ENCODE measurements around the gene TSC22D1. TPM values are rescaled to one million over a fixed set of nuclear protein-coding genes. Genes with fewer than 3 reads are reported as not detected.

TSC22D1 gene
- total RNA-seq, 1 experiment from 2014 or later = 72.5 TPM

DNA sequence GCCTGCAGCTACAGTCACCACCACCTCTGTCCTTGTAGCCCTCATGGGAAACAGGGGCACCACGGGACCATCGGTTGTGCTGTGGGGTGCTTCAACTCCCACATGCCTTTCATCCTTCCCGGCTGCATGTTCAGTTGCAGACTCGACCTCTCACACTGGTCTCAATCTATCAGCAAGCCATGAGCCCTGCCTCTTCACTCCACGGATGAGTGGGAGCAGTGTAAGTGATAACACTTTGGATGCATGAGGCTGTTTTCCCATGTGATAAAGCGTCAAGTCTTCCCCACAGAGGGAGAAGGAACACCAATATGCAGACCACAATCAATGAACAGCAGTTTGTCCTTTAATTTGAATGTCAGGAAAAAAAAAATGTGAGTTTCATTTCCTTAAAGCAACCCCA, 190.3 kb downstream of the TSC22D1 start:
- no peaks in the 10 kb centered on the region for H3K36me3 Mint-ChIP-seq
- no peak for TF ChIP-seq ZNF121 (CRISPR knock-in tag; IDR thresholded peaks at IDR 0.05)
- TF ChIP-seq, protein P1, sequence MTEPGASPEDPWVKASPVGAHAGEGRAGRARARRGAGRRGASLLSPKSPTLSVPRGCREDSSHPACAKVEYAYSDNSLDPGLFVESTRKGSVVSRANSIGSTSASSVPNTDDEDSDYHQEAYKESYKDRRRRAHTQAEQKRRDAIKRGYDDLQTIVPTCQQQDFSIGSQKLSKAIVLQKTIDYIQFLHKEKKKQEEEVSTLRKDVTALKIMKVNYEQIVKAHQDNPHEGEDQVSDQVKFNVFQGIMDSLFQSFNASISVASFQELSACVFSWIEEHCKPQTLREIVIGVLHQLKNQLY (CRISPR knock-in tag; IDR thresholded peaks at IDR 0.05) = no peak
- no peak for TF ChIP-seq JUN (CRISPR knock-in tag; IDR thresholded peaks at IDR 0.05)
- no peak for ATAC-seq
- no peak overlapping the region for H3K27ac Mint-ChIP-seq
- H3K4me3 Mint-ChIP-seq = no peak overlapping the region
- no peaks in the 10 kb centered on the region for H3K27me3 Mint-ChIP-seq (ENCODE audit: low read depth)
- H3K4me1 Mint-ChIP-seq = peaks cover 24% of the 10 kb centered on the region
- ChIA-PET CTCF (no interaction called here), POLR2A (no interaction called here)
- DNase-seq (ENCODE audit: low spot score) = no peak
- H3K9me3 Mint-ChIP-seq = no peaks in the 10 kb centered on the region

- Mint-ChIP-seq H3K27ac (no peak overlapping the region), H3K27me3 (ENCODE audit: low read depth) (no peaks in the 10 kb centered on the region), H3K4me1 (peaks cover 19% of the 10 kb centered on the region), H3K36me3 (no peaks in the 10 kb centered on the region), H3K9me3 (no peaks in the 10 kb centered on the region), H3K4me3 (no peak overlapping the region)
- DNase-seq (ENCODE audit: low spot score) (no peak), ATAC-seq (no peak)
- TF ChIP-seq ZNF138 (CRISPR knock-in tag; conservative IDR thresholded peaks at IDR 0.05) (no peak), PREB (CRISPR knock-in tag; IDR thresholded peaks at IDR 0.05; ENCODE audit: borderline replicate concordance) (no peak), JUN (CRISPR knock-in tag; IDR thresholded peaks at IDR 0.05) (no peak), ELF4 (CRISPR knock-in tag; IDR thresholded peaks at IDR 0.05; ENCODE audit: low read depth) (no peak), E2F4 (CRISPR knock-in tag; IDR thresholded peaks at IDR 0.05; ENCODE audit: borderline replicate concordance, low read depth) (no peak), ZNF219 (CRISPR knock-in tag; IDR thresholded peaks at IDR 0.05; ENCODE audit: borderline replicate concordance) (no peak), FOXK1 (CRISPR knock-in tag; IDR thresholded peaks at IDR 0.05) (no peak), SOX15 (CRISPR knock-in tag; IDR thresholded peaks at IDR 0.05) (no peak), RORB (CRISPR knock-in tag; IDR thresholded peaks at IDR 0.05) (no peak), KAT7 (CRISPR knock-in tag; IDR thresholded peaks at IDR 0.05; ENCODE audit: borderline replicate concordance) (no peak), MXD4 (CRISPR knock-in tag; IDR thresholded peaks at IDR 0.05; ENCODE audit: borderline replicate concordance) (no peak), ZNF423 (CRISPR knock-in tag; IDR thresholded peaks at IDR 0.05) (no peak), TCF7 (CRISPR knock-in tag; IDR thresholded peaks at IDR 0.05; ENCODE audit: low read depth) (no peak)
- TF ChIP-seq, protein P2, sequence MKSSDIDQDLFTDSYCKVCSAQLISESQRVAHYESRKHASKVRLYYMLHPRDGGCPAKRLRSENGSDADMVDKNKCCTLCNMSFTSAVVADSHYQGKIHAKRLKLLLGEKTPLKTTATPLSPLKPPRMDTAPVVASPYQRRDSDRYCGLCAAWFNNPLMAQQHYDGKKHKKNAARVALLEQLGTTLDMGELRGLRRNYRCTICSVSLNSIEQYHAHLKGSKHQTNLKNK (CRISPR knock-in tag; IDR thresholded peaks at IDR 0.05) = no peak
- TF ChIP-seq, protein P3, sequence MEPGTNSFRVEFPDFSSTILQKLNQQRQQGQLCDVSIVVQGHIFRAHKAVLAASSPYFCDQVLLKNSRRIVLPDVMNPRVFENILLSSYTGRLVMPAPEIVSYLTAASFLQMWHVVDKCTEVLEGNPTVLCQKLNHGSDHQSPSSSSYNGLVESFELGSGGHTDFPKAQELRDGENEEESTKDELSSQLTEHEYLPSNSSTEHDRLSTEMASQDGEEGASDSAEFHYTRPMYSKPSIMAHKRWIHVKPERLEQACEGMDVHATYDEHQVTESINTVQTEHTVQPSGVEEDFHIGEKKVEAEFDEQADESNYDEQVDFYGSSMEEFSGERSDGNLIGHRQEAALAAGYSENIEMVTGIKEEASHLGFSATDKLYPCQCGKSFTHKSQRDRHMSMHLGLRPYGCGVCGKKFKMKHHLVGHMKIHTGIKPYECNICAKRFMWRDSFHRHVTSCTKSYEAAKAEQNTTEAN (CRISPR knock-in tag; IDR thresholded peaks at IDR 0.05) = no peak
- POLR2A ChIA-PET = no interaction called here
- CTCF ChIA-PET = no interaction called here
Measured at GRCh38 chr13:44385401-44385800, 190.7 kb downstream of the TSC22D1 start.

DNA sequence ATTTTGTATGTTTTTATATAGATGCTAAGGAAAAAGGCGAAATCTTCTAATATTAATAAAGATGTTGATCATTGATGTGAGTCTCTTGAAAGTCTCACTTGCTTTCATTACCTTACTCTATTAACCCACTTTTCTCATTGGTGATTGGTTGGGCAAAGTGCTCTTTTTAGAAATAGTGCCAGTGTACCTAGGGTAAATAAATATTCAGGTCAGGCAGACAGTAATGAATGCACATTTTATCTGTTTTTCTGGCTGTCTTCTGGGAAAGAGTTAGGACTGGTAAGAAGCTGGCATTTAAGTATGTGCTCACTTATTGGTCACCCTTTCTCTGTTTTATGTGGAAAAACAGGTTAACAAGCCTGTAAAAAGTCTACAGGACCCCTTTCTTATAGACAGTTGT, 191.4 kb downstream of the TSC22D1 start:
- Mint-ChIP-seq H3K4me3 (no peak overlapping the region), H3K9me3 (no peaks in the 10 kb centered on the region), H3K4me1 (peaks cover 16% of the 10 kb centered on the region)

More for the DNA sequence above, 191.4 kb downstream of the TSC22D1 start:
- no peak for DNase-seq (ENCODE audit: low spot score)
- no peak for TF ChIP-seq FOXP1 (CRISPR knock-in tag; IDR thresholded peaks at IDR 0.05; ENCODE audit: borderline replicate concordance)
- ChIA-PET CTCF (no interaction called here), POLR2A (no interaction called here)
- H3K27me3 Mint-ChIP-seq (ENCODE audit: low read depth) = no peaks in the 10 kb centered on the region
- no peak overlapping the region for H3K27ac Mint-ChIP-seq
- ATAC-seq = no peak
- H3K36me3 Mint-ChIP-seq = no peaks in the 10 kb centered on the region

Data from WTC11 (cell line).